HCT116 (cell line): Measurements from ENCODE around the gene ENDOG.

ENCODE experiments used
- CTCF ChIP-seq, 3 experiments: fragments of 200-600 bp in 1 of 3; sonication (generic) in 1 of 3; IDR thresholded peaks in 2 of 3; conservative IDR thresholded peaks in 1 of 3; 2 replicates each; pipeline ENCODE4 v1.5.1; 2012 to 2017; ENCODE audit warnings: low read depth in 2 of 3, low read length in 2 of 3, antibody characterized with exemption in 1 of 3, borderline replicate concordance in 1 of 3, control low read depth in 1 of 3, mild to moderate bottlenecking in 1 of 3, mixed read lengths in 1 of 3, mixed run types in 1 of 3, moderate library complexity in 1 of 3; ENCODE audit not compliant: insufficient read depth in 1 of 3
- EGR1 ChIP-seq: IDR thresholded peaks from 2 replicates; pipeline ENCODE4 v1.6.1; 2012; ENCODE audit warnings: low read depth
- EZH2 ChIP-seq: fragments of 200-600 bp; sonication (generic); IDR thresholded peaks from 2 replicates; pipeline ENCODE4 v1.6.1; 2017; ENCODE audit warnings: antibody characterized with exemption, mixed run types
- EZH2phosphoT487 ChIP-seq: fragments of 200-600 bp; IDR thresholded peaks from 2 replicates; pipeline ENCODE4 v1.6.1; 2018; ENCODE audit warnings: antibody characterized with exemption, borderline replicate concordance
- FOSL1 ChIP-seq: IDR thresholded peaks from 2 replicates; pipeline ENCODE4 v1.6.1; 2012; ENCODE audit warnings: low read depth
- JUND ChIP-seq: IDR thresholded peaks from 2 replicates; pipeline ENCODE4 v1.6.1; 2012
- POLR2A ChIP-seq: IDR thresholded peaks from 2 replicates; pipeline ENCODE4 v1.7.0; 2011; ENCODE audit warnings: borderline replicate concordance; ENCODE audit not compliant: insufficient read depth, insufficient read length; ENCODE audit errors: extremely low read depth
- POLR2AphosphoS5 ChIP-seq: IDR thresholded peaks from 2 replicates; pipeline ENCODE4 v1.6.1; 2011; ENCODE audit warnings: mild to moderate bottlenecking, low read depth, low read length, moderate library complexity
- RAD21 ChIP-seq: IDR thresholded peaks from 2 replicates; pipeline ENCODE4 v1.6.1; 2012; ENCODE audit warnings: low read depth, mild to moderate bottlenecking
- SRF ChIP-seq: IDR thresholded peaks from 2 replicates; pipeline ENCODE4 v1.6.1; 2012; ENCODE audit warnings: low read depth
- YY1 ChIP-seq: IDR thresholded peaks from 2 replicates; pipeline ENCODE4 v1.6.1; 2011; ENCODE audit warnings: low read length, low read depth, moderate library complexity, mild to moderate bottlenecking; ENCODE audit not compliant: insufficient replicate concordance; ENCODE audit errors: extremely low read depth
- TF ChIP-seq, protein P1 (sequence below): IDR thresholded peaks from 2 replicates; pipeline ENCODE4 v1.6.1; 2012; ENCODE audit warnings: low read depth

DNA sequence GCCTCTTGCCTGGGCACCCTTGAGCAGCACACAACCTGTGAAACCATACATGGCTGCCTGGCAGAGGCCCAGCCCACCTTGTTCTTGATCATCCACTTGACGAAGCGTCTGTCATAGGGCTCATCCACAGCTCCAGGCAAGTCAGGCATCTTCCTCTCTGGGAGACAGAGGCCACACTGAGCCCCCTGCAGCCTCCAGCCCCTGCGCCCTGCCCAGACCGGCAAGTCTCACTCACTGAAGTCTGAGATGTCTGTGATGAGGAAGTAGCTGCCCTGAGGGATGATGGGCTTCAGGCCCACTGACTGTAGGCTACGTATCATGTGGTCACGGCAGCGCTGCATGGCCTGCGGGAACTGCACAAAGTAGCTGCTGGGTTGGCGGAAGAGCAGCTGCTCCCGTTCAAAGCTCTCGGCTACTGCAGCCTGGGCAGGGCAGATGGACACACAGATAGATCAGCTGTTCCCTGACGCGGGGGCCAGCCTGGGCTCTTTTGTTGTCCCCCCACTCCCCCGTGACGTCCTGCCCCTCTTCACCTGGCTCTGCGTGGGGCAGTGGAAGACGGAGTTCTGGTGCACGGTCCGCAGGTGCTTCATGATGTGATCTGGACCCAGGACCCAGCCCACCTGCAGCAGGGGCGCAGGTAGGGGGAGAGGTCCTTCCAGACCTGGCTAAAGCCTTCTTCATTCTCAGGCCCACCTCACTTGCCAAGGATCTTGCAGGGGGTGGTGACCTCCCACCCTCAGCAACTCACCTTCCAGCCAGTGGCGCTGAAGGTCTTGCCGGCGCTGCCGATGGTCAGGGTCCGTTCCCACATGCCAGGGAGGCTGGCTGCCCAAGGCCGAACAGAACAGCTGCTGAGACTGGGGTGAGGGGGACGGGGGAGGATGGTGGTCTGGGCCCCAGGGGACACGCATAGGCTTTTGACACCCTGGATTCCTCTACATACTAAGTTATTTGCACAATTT is 17.2 kb downstream of the ENDOG start:
- no peak for TF ChIP-seq EZH2phosphoT487
- no peak for TF ChIP-seq EZH2
- TF ChIP-seq SRF: no peak
- no peak for TF ChIP-seq CTCF (IDR thresholded peaks at IDR 0.05 in 2 of 3, conservative IDR thresholded peaks at IDR 0.05 in 1 of 3; ENCODE audit: borderline replicate concordance in 1 of 3, insufficient read depth in 1 of 3, low read depth in 2 of 3, low read length in 2 of 3)
- TF ChIP-seq EGR1: no peak
- no peak for TF ChIP-seq FOSL1
- no peak for TF ChIP-seq POLR2A
- TF ChIP-seq, protein P1, sequence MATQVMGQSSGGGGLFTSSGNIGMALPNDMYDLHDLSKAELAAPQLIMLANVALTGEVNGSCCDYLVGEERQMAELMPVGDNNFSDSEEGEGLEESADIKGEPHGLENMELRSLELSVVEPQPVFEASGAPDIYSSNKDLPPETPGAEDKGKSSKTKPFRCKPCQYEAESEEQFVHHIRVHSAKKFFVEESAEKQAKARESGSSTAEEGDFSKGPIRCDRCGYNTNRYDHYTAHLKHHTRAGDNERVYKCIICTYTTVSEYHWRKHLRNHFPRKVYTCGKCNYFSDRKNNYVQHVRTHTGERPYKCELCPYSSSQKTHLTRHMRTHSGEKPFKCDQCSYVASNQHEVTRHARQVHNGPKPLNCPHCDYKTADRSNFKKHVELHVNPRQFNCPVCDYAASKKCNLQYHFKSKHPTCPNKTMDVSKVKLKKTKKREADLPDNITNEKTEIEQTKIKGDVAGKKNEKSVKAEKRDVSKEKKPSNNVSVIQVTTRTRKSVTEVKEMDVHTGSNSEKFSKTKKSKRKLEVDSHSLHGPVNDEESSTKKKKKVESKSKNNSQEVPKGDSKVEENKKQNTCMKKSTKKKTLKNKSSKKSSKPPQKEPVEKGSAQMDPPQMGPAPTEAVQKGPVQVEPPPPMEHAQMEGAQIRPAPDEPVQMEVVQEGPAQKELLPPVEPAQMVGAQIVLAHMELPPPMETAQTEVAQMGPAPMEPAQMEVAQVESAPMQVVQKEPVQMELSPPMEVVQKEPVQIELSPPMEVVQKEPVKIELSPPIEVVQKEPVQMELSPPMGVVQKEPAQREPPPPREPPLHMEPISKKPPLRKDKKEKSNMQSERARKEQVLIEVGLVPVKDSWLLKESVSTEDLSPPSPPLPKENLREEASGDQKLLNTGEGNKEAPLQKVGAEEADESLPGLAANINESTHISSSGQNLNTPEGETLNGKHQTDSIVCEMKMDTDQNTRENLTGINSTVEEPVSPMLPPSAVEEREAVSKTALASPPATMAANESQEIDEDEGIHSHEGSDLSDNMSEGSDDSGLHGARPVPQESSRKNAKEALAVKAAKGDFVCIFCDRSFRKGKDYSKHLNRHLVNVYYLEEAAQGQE: no peak
- no peak for TF ChIP-seq RAD21
- TF ChIP-seq POLR2AphosphoS5: no peak
- no peak for TF ChIP-seq YY1
- TF ChIP-seq JUND: no peak
